Hypothalamus (tissue), 51 donors: Measurements from ENCODE around the gene WDR90.

Experiments
- DNase-seq, 51 donors: peaks; one replicate each; lab custom pipeline; 2025; lab: John Stamatoyannopoulos, UW

WDR90 gene

GRCh38 chr16:625977-626765, 23.0 kb upstream of the WDR90 start:
- no peak for DNase-seq

- DNase-seq: peak in 5 of 51 donors; percentile 17 to 69 (median 32)
Observed at GRCh38 chr16:626787-627453, 22.2 kb upstream of the WDR90 start.

- DNase-seq: no peak
Observed at GRCh38 chr16:627454-628239, 21.5 kb upstream of the WDR90 start.

- DNase-seq: no peak
Observed at GRCh38 chr16:628321-629061, 20.7 kb upstream of the WDR90 start.

GRCh38 chr16:629185-629832, 19.9 kb upstream of the WDR90 start:
- no peak for DNase-seq

GRCh38 chr16:629833-630248, 19.3 kb upstream of the WDR90 start:
- DNase-seq: no peak

GRCh38 chr16:630249-630814, 18.8 kb upstream of the WDR90 start:
- no peak for DNase-seq

- DNase-seq: no peak
Observed at GRCh38 chr16:630815-631405, 18.3 kb upstream of the WDR90 start, which contains the start of gene WFIKKN1. TSS of gene WFIKKN1 (plus strand) at chr16:630985. CDS start at chr16:631254, 269 bp downstream.

- no peak for DNase-seq
Observed at GRCh38 chr16:631808-632358, 17.3 kb upstream of the WDR90 start.

- no peak for DNase-seq
Observed at GRCh38 chr16:632486-633335, 16.5 kb upstream of the WDR90 start.

GRCh38 chr16:633336-634050, 15.7 kb upstream of the WDR90 start:
- DNase-seq: no peak

- no peak for DNase-seq
Observed at GRCh38 chr16:634051-634670, 15.0 kb upstream of the WDR90 start.

- no peak for DNase-seq
Observed at GRCh38 chr16:634996-635395, 14.2 kb upstream of the WDR90 start.

- DNase-seq: no peak
Observed at GRCh38 chr16:635573-636205, 13.5 kb upstream of the WDR90 start.

- peak; percentile 86 to 99 (median 96) for DNase-seq
Observed at GRCh38 chr16:636206-637080, 12.7 kb upstream of the WDR90 start, which contains the start of gene METTL26. TSS of gene METTL26 (minus strand) at chr16:636305. CDS start at chr16:636290, 15 bp downstream.
